ELF-1 (cell line): ENCODE measurements around the gene TMEM200B.
"Not testable (repeated sequence)": the region's sequence is repeated elsewhere in the genome, so short reads cannot be mapped to it uniquely, and the experiment has no call there.

ENCODE experiments used
- DNase-seq: peaks from one replicate; pipeline ENCODE4 v3.0.0-alpha.2; 2016; ENCODE audit warnings: low read depth, low spot score

The TMEM200B gene

DNA sequence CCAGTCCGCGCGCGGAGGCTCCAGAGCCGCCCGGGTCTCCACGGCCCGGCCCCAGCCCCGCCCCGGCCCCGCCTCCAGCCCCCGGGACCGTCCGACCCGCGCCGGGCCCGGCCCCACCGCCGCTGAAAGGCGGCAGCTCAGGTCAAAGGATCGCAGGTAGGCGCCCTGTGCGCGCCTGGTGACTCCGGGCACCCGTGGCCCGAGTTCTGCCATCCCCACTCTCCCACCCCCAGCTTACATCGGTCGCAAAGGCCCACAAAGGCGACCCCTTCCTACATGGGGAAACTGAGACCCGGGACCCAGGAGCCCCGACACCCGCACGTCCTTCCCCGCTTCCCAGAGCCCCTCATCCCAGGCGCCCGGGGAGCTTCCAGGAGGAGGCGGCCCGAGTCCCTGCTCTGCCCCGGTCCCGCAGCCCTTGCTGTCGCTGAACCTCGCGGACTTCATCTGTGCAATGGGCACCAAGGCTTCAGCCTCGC, at the start of gene TMEM200B:
Gene TMEM200B (minus strand): TSS at position 17 of the 479 bp plus-strand sequence. CDS start 2,075 bp downstream, outside the sequence.
- DNase-seq, result no peak

DNA sequence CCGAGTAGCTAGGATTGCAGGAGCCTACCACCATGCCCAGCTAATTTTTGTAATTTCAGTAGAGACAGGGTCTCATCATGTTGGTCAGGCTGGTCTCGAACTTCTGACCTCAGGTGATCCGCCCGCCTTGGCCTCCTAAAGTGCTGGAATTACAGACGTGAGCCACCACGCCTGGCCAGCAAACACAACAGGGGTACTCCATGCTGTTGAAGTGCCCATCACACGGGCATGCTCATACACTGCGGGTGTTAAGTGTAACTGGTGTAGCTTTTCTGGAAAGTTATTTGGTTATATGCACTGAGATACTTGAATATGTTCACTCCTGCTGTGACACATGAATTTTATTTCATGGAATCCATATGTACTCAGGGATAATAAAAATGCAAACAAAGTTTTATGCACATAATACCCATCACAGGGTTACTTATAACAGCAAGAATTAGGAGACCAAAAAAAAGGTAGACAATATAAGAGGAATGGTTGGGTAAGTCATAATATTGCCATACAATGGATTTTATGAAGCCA, 48.8 kb upstream of the TMEM200B start:
- no peak for DNase-seq

DNA sequence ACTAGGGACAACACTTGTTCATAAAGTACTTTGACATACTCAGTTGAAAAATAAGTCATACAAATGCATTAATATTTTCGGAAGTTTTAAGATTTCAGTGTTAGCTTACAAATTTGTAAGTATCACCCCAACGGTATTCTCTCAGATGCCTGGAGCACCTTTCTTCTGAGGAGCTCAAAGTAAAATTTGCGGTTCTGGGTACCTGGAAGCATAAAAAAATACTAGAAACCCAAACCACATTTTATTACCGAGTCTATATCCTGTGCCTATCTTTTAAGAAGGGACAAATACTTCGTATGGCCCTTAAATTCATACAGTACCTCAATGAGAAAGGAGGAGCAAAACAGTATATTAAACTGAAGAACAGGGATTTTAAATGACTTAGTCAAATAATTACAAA, 47.8 kb upstream of the TMEM200B start:
- DNase-seq, result no peak

DNA sequence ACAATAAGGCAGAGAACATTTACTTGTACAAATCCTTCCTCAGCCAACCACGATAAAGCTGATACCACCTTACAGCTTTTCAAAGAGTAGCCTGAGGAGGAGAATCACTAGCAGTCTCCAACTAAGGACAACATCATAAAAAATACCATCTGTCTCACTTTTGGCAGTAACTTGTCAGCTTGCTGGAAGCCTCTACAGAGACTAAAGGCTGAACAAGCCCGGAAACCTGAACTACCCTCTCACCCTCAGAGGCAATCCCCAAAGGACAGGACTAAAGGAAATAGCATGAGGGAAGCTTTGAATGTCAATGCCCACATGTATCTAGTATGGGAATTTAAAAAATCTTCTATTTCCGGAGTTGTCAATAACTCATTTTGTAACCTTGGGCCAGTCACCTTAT, 47.4 kb upstream of the TMEM200B start:
- no peak for DNase-seq

DNA sequence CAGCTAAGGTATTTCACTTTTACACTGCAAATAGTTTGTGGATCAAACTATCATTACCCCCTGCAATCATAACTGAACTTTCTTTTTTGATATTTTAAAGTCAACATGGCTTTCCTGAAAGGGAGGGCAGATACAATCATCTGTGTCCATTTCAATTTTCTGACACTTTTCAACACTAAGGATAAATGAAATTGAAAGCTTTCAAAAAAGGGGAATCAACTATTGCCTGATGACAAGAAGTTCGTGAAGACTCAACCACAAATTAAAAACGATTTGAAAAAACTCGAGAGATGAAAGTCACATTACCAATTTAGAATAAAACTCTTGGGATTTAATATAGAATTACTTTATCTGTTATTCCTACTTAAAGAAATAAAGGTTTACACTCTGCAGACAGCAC, 46.3 kb upstream of the TMEM200B start:
- DNase-seq, result no peak

DNA sequence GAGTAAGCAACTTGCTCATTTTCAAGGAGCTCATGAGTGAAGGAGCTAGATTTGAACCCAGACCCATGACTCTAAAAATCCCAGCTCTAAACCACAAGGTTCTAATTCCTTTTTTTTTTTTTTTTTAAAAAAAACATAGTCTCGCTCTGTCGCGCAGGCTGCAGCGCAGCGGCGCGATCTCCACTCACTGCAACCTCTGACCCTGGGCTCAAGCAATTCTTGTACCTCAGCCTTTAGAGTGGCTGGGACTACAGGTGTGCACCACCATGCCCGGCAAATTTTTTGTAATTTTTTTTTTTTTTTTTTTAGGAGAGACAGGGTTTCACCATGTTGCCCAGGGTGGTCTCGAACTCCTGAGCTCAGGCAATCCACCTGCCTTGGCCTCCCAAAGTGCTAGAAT, 44.2 kb upstream of the TMEM200B start:
- DNase-seq, result no peak

DNA sequence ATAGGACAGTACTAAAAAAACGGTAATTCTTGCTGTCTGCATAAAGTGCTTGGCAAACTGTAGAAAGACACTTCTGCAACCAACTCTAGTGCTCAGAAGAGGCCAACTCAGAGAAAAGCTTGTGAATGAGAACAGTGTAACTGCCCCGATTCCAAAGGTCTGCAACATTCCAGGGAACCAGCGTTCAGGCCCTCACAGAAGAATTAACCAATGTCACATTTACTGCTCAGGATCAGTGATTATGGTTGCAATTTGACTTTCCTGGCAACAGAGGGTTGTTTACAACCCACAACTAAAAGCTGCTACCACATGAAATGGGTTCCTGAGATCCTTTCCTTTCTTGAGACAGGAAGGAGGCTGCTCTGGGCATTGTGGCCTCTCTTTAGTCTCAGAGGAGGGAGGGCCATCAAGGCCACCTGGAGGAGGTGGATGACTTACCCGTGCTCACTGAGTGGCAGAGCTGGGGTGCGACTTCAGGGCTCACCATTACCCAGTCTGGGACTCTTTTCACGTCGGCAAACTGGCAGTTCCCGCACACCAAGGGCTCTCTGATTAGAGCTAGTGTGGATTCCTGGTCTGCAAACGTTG, 42.7 kb upstream of the TMEM200B start:
- DNase-seq, result no peak

DNA sequence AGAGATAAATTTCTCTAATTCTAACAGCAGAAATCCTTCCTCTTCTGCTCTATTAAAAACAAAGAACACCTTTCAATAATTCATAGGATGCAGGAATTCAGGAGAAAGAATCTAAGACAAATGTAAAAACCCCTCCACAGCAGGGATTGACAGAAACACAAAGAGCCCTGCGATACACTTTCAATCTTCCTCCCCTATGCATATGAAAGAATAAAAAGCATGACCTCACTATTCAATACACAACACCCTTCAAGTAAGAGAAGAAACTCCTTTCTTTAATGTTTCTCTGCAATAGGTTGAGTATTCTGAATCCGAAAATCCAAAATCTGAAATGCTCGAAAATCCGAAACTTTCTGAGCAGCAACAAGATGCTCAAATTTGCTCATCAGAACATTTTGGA, 40.9 kb upstream of the TMEM200B start:
- DNase-seq, result no peak

DNA sequence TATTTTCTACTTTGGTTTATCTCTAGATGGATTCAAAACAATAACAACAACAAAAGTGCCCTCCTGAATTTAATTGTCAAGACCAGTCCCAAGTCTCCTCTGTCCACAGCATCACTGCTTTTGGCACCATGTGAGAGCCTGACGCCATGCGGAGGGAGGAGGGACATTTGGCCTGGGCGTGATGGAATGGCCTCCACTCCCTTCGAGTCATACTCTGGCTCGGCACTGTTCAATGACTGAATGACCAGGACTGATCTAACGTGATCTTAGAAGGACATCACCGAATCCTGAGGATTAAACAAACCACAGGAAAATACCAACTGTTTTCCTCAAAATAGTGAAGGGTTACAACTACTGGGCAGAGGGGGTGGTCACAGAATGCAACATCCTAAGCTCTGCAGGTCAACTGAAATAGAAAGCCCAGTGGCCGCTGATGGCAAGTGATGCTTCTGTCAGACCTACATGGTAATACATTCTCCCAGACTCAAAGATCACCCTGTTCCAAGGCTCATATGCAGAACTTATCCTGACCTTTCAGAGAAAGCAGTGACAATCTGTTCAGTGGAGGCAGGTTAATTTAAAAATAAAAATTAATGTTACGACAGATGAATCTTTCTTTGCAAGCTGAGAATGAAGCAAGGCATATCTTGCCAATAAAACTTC, 38.9 kb upstream of the TMEM200B start:
- DNase-seq, result no peak

DNA sequence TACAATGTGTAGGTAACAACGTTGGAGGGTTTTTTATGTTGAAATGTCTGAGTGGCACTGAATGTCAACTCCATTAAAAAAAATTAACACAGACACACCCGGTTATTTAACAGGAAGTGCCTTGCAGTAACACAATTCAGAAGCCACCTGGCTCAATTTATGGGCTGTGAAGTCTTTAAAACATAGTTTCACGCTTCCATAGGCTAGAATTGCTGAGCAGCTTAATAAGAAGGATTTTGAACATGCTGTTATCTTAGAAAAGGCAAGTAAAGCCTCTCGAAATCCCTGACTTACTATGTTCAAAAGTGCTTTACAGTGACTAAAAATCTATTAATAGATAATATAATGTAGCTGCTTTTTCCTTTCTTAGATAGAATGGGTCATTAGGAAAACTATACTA, 38.3 kb upstream of the TMEM200B start:
- no peak for DNase-seq

DNA sequence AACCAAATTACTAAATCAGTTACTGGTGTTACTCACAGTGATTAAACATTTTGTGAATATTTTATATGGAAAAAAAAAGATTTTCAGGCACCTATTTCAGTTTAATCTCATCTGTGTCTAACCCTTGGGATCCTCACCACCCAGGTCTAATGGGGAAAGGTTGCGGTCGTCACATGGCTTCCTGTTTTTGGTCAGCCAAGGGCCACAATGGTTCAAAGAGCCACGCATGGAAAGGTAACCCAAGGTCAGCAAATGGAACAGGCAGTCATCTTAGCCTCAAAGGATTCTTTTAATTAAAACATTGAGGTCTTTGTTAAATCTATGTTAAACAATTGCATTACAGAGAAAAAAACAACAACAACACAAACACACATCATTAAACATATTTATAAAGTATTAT, 36.1 kb upstream of the TMEM200B start:
- no peak for DNase-seq

DNA sequence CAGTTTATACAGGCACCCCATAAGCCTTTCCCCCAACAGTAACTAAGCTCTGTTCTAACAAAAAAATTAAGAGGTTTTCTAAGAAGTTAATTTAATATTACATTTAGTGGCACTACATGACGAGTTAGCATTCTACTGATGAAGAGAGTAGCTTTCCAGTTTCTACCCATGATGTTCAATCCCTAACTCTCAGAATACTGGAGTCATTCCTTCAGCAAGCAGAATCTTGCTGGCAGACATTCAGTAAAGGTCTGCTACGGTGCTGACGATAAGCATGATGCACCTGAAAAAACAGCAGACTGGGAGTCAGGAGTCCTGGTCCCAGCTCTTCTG, 33.5 kb upstream of the TMEM200B start:
- no peak for DNase-seq

DNA sequence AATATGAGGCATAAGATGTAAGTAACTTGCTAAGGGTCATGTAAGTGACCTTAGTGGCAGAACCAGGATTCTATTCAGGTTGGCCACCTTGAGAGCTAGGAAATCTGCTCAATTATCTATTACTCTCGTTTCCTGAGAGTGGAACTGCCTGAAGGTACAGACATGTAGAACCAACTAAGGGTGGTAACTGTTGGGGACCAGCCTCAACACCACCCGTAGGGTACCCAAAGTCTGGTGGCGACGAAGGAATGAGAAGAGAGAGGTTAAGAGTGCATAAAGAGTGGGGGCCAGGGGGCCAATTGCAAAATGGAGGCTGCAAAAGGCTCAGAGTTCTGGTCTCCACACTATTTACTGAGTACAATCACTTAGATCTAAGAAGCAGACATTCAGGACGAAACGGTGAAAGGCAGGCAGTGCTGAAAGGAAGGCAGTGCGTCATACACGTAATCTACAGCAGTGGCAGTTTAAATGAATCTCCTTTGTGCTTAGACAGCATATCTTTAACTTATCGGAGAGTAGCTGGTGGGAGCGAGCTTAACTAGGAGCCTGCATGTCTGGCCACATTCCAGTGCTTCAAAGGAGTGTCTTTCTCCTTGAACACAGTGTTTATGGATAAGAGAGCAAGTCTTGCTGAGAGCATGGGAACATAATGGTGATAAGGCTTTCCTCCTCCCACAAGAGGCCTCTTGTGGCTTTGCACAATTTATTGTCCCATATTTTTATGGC, 33.0 kb upstream of the TMEM200B start:
- peak; percentile 93 for DNase-seq

DNA sequence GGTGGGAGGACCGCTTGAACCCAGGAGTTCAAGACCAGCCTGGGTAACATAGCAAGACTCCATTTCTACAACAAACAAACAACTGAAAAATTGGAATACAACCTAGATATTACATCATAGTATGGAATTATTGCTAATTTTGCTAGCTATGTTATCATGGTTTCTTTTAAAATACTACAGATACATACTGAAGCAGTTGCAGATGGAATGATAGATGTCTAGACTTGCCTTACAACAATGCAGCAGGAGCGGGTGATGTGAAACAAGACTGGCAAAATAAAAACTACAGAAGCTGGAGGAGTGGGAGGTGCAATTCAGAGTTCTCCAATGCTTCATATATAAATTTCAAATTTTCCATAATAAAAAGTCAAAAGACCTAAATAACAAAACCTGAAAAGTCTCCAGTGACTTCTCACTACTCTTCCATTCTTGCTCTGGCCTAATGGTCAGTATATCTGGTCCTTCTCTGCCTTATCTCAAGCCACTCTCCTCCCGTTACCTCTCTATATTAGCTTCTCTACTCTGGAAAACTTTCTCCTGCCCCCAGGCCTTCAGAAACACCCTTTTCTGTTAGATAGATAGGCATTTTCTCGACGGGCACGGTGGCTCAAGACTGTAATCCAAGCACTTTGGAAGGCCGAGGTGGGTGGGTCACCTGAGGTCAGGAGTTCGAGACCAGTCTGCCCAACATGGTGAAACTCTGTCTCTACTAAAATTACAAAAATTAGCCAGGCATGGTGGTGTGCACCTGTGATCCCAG, 28.5 kb upstream of the TMEM200B start:
- DNase-seq, result no peak

DNA sequence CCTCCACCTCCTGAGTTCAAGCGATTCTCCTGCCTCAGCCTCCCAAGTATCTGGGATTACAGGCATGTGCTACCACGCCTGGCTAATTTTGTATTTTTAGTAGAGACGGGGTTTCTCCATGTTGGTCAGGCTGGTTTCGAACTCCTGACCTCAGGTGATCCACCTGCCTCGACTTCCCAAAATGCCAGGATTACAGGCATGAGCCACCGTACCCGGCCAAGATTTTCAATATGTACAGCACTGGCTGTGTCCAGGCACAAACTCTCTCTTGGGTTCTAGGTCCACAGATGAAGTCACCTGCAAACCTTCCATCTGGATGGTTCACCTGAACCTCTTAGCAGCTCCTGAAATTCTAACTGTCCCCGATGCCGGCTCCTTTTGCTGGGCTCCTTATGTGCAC, 26.6 kb upstream of the TMEM200B start:
- not testable (repeated sequence) for DNase-seq

DNA sequence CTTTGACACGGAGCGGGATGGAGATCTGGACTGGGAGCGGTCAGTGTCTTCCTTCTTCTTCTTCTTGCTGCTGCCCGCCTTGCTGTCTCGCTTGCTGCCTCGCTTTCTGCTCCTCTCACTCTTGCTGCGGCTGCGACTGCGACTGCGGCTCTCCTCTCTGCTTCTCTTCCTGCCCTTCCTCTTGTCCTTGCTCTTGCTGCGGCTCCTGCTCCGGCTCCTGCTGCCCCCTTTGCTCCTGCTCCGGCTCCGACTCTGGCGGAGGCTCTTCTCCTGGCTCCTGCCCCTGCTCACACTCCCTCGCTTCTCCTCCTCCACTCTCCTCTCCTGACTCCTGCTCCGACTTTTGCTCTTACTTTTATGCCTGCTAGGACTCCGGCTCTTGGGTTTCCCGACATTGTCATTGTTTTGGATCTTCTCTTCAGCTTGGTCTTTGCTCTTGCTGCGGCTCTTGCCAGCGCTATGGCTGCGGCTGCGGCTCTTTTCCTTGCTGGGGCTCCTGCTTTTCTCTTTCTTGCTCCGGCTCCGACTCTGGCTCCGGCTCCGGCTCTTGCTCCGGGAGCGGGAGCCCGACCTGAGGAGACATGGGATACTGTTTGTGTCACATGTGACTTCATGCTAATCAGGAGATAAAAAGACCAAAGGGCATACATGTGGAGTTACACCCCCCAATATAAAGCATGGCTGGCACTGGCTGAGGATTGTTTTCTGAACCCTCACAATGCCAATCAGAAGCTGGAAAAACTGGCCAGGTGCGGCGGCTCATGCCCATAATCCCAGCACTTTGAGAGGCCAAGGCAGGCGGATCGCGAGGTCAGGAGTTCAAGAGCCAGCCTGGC, 25.2 kb upstream of the TMEM200B start:
- no peak for DNase-seq

DNA sequence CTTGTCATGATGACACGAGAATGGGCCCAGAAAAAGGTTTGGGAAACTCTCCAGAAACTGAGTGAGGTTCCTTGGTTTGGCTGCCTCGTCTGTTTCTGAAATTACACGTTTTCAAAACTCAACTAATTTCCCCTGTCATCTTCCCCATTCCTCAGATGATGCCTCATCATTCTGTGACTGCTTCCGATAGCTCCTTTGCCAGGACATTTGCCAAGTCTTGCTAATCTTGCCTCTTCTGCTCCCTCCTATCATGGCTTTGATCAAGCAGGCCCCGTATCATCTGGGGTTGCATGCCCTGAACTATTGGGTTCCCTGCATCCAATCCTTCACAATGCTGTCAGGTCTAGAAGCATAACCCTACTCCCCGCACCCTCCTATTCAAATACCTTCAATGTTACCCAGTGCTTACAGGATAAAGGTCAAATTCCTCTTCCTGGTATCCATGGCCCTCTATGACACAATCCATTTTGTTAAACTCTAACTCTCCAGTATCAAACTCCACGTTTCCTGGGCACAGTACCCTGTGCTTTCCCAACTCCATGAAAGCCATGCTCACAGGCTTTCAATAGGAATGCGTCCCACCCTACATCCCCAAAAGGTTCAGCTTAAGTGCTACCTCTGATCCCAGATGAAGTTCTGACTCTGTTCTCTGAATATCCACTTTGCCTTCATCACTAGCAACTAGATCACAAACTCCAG, 22.2 kb upstream of the TMEM200B start:
- DNase-seq, result no peak

DNA sequence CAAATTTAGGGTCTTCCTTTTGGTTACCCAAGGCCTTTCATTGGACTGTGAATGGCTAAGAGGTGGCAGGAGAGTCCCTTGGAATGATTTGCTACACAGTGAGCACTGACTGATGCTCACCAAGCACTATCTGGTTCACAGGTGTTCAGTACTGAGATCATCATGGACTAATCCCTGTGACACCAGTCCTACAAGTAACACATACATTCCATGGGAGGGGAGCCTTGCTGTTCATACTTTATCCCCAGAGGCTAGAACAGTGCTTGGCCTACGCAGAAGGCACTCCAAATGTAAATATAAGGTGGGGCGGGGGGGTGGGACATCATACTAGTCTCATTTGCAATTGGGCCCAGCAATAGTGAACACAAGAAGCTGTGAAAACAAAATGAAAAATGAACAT, 20.5 kb upstream of the TMEM200B start:
- DNase-seq, result no peak

DNA sequence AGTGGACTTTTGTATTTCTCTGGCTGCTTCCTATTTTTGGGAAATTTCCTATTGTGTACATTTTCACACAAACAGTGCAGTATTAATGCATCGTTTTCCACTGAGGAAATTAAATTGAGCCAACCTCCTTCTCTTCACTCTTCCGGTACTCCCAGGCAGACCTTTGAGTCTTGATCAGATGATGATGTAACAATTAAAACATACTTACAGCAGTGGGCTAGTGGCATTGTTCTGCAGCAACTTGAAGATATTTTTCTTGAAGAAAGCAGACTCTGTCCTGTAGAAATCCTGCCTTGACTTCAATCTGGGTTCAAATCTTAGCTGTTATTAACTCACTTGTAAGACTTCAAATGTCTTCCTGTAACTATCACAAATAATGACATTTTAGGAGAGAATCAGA, 19.0 kb upstream of the TMEM200B start:
- DNase-seq, result no peak

DNA sequence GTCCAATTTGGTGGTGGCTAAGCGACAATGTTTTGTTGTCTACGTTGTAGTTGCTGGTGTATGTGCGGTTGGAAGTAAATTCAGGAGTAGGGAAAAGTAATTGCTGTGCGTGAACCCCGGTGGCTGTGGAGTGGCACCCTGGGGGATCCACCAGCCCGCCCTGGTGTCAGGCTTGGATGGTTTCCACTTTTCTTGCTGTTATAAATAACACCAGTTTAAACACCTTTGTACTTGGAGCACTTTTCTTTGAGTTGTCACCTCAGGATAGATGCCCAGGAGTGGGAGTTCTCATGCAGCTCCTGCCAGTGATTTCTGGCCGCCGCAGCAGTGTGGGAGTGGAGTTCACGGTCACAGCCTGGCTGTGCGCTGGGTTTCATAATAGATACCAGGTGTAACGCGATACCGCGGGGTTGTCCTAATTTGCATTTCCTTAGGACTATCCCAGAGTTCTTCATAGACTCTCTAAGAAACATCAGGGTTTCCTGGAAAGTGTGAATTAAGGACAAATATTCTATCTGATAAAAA, 12.8 kb upstream of the TMEM200B start:
- no peak for DNase-seq
